Measurements from ENCODE around the gene GPATCH4.
"Not testable (repeated sequence)": the region's sequence is repeated elsewhere in the genome, so short reads cannot be mapped to it uniquely, and the experiment has no call there.

DNA sequence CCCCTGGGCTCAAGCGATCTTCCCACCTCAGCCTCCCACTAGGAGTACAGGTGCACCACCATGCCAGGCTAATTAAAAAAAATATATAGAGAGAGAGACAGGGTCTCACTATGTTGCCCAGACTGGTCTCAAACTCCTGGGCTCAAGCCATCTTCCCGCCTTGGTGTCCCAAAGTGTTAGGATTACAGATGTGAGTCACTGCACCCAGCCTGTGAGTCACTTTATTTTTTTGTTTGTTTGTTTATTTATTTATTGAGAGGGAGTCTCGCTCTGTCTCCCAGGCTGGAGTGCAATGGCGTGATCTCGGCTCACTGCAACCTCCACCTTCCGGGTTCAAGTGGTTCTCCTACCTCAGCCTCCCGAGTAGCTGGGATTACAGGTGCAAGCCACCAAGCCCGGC is 13.4 kb downstream of the GPATCH4 start:
- TF ChIP-seq POLR2AphosphoS5 (IDR thresholded peaks at IDR 0.05; ENCODE audit: low read depth, low read length); TAF1 (IDR thresholded peaks at IDR 0.05; ENCODE audit: borderline replicate concordance, low read depth, low read length): not testable (repeated sequence)

All from GM12892 (cell line).